GM12874 (cell line): ENCODE results near the gene NHLRC2.

Experiments
- TF ChIP-seq, protein P1 (sequence below): IDR thresholded peaks from 2 replicates; pipeline ENCODE4 v1.5.1; 2011; ENCODE audit warnings: low read depth, mild to moderate bottlenecking, control low read depth, low read length, moderate library complexity; ENCODE audit not compliant: insufficient read depth

The NHLRC2 gene

DNA sequence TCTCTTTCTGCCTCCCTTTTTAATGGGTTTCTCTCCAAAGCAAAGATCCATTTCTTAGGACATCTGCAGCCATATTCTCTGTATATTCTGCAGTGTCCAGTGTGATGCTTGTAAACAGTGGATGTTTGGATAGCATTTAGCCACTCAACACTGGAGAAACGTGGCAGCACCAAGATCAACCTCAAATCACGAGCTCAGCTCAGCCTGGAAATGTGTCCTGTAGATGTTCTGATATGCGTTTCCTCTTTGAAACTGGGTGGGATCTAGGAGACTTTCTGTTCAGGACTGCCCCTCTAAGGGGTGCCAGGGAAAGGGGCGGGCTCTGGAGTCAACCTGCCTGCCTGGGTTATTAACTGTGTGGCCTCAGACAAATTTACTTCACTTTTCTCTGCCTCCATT lies 91.2 kb downstream of the NHLRC2 start:
- TF ChIP-seq, protein P1, sequence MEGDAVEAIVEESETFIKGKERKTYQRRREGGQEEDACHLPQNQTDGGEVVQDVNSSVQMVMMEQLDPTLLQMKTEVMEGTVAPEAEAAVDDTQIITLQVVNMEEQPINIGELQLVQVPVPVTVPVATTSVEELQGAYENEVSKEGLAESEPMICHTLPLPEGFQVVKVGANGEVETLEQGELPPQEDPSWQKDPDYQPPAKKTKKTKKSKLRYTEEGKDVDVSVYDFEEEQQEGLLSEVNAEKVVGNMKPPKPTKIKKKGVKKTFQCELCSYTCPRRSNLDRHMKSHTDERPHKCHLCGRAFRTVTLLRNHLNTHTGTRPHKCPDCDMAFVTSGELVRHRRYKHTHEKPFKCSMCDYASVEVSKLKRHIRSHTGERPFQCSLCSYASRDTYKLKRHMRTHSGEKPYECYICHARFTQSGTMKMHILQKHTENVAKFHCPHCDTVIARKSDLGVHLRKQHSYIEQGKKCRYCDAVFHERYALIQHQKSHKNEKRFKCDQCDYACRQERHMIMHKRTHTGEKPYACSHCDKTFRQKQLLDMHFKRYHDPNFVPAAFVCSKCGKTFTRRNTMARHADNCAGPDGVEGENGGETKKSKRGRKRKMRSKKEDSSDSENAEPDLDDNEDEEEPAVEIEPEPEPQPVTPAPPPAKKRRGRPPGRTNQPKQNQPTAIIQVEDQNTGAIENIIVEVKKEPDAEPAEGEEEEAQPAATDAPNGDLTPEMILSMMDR, result no peak

DNA sequence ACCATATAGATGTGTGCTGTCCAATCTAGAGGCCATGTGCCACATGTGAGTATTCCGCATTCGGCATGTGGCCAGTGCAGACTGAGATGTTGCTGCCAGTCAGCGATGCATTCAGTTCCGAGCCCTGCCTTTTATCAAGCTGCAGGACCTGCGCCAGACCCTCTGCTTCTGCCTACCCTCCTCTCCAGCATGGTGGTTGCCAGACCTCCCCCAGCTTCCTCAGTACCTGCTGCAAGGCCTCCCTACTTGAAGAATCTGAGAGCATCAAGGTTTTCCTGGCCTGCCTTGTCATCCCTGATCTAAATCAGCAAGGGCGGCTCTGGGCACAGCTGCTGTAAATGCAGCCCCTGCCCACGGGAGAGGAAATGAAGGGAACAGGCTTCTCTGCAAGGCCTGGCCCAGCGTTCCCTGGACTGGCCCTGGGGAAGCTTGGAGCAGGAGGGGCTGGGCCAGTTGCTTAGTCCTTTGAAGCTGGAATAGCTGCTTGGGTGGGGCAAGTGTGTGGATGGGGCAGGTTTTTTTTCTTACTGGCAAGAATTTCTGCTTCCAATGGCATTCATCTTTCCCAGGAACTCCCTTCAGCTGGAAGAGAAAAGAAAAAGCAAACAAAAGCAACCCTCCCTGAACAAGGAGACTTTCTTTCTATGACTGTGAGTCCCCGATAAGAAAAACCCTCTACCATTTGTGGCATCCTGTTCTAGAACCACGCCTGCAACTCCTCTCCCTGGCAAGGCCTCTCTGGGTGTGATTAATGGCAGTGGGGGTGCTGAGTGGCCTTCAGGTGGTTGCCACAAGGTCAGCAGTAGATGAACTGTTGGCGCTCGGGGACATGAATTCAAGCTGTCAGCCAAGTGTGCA lies 93.0 kb downstream of the NHLRC2 start:
- TF ChIP-seq, protein P1, result no peak

DNA sequence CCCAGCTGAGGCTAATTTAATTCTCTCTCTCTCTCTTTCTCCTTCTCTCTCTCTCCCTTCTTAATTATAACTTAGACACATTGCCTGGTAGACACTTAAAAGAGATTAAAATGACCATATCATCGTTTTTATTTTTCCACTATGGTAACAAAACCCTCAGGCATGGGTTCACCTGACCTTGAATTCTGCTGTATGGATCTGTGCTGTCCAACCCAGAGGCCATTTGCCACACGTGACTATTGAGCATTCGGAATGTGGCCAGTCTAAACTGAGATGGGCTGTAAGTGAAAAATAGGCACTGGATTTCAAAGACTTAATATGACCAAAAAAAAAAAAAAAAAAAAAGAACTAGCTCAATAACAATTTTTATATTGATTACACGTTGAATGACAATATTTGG lies 93.6 kb downstream of the NHLRC2 start:
- TF ChIP-seq, protein P1, result no peak

DNA sequence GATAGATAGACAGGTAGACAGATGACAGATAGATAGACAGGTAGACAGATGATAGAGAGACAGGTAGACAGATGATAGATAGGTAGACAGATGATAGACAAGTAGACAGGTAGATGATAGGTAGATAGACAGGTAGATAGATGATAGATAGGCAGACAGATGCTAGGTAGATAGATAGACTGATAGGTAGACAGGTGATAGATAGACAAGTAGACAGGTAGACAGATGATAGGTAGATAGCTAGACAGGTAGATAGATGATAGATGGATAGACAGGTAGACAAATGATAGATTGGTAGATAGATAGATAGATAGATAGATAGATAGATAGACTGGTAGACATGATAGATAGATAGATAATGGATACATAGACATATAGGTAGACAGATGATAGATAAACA lies 95.8 kb downstream of the NHLRC2 start:
- TF ChIP-seq, protein P1, result no peak

DNA sequence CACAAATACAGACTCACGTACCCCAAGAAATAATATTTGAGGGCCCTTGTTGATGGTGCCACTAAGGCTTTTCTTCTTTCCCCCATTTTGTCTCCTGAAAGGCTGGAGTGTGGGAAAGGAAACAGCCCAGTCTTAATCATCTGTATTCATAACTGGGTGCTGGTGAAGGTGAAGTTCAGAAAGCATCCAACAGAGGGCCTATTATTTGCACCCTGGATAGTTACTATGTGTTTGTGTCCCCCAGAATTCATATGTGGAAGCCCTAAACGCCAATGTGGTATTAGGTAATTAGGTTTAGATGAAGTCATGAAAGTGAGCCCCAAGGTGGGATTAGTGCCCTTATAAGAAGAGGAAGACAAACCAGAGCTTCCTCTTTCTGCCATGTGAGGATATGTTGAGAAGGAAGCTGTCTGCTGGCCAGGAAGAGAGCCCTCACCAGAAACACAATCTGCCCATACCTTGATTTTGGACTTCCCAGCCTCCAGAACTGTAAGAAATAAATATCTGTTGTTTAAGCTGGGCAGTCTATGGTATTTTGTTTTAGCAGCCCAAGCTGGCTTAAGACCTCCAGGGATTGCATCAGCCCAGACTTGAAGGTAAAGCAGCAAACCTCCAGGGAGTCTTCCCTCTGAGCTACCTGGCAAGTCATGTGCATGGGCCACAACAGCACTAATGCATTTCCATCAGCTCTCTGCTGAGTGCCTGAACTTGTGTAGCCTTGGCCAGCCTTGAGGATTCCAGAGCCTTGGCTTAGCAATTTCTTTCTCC lies 99.2 kb downstream of the NHLRC2 start:
- TF ChIP-seq, protein P1, result no peak

DNA sequence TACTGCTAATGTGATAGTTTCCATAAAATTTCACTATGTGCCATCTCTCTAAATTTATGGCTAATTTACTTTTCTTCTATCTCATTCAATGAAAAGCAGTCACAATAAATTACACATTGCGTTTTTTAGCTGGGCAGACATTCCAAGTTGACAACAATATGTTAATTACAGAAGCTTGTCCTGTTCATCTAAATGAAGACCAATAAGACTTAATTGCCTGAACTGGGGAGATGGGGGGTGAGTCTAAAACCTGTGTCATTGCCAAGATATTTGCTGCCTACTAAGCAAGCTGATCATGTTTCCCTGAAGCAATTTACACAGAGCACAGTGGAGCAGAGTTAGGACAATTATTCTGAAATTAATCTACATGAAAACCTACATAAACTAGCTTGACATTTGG lies 99.9 kb downstream of the NHLRC2 start:
- TF ChIP-seq, protein P1, result no peak

DNA sequence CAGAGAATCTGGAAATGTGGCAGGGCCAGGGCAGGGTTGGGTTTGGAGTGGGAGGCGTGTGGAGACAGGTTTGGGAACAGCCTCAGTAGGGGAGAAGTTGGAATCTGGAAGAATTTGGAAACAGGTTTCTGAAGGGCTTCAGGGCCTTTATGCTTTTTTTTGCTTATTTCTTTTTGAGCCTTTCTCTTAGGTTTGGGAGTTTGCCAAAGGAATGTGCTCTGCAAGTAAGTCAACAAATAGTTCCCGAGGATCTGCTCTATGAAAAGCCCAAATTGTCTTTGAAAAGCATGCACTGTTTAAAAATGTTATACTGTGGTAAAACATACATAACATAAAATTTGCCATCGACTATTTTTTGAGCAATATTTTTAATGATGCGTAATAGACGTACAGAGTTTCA lies 102.6 kb downstream of the NHLRC2 start:
- TF ChIP-seq, protein P1, result no peak
